Activated naive CD4-positive, alpha-beta T cell treated with anti-CD3 and anti-CD28 coated beads for 36 hours (primary cell): Measurements from ENCODE around the gene STAT3. TPM values are rescaled to one million over a fixed set of nuclear protein-coding genes. Genes with fewer than 3 reads are reported as not detected.
"Not testable (repeated sequence)": the region's sequence is repeated elsewhere in the genome, so short reads cannot be mapped to it uniquely, and the experiment has no call there.

Experiments used
- CTCF ChIA-PET: fragments of 350-600 bp; sonication (Branson Sonifier 250); formaldehyde crosslinking; loops from one replicate; lab custom pipeline; 2021; ENCODE audit warnings: antibody characterized with exemption; lab: Charles Lee
- DNase-seq: peaks from one replicate; pipeline ENCODE4 v3.0.0-alpha.2; 2020
- H3K27ac Mint-ChIP-seq: one replicate; pipeline ENCODE4 v1.8.0; 2021; ENCODE audit warnings: mild to moderate bottlenecking, mixed read lengths
- H3K27me3 Mint-ChIP-seq: one replicate; pipeline ENCODE4 v1.8.0; 2021; ENCODE audit warnings: low read depth, mixed read lengths
- H3K36me3 Mint-ChIP-seq: one replicate; pipeline ENCODE4 v1.8.0; 2021; ENCODE audit warnings: low read depth, mixed read lengths
- H3K4me1 Mint-ChIP-seq: one replicate; pipeline ENCODE4 v1.8.0; 2021; ENCODE audit warnings: low read depth, mixed read lengths
- H3K4me3 Mint-ChIP-seq: one replicate; pipeline ENCODE4 v1.8.0; 2021; ENCODE audit warnings: mild to moderate bottlenecking, moderate library complexity, mixed read lengths
- H3K9me3 Mint-ChIP-seq: one replicate; pipeline ENCODE4 v1.8.0; 2021; ENCODE audit warnings: mixed read lengths
- intact Hi-C: fragments of 100-400 bp; cut with micrococcal nuclease; formaldehyde crosslinking; loops from one replicate; pipeline ENCODE4 v1.15.1; 2023
- total RNA-seq, 2 experiments: library from RNA; stranded (reverse); gene quantifications; one replicate each; pipeline ENCODE4 v1.2.3, GENCODE V29; 2021

The STAT3 gene
- total RNA-seq, 2 experiments from 2014 or later = 404 to 408 TPM

DNA sequence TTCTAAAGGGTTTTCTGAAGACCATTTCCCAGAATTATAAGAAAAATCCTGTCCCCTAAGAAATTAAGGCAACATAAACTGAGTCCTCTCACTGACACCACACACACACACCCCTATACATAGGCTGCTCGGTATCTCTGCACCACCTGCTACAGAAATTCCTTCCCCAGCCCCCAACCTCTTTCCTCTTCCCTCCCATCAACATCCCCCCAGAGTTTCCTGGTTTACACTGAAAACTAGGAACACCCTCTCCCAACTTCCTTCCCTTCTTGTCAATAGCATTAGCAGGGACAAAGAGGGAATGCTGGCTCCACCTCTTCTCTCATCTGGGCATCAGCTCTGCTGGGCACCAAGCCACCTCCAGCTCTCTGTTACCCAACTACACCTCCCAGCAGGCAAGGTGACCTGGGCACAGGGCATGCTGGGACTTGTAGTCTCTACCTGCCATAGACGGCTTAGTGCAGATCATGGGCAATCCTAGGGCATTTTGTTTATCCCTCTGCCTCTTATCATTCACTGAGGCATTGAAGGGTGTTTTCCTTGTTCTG lies 19.1 kb upstream of the STAT3 start:
- Mint-ChIP-seq H3K4me3 (no peak overlapping the region), H3K36me3 (no peaks in the 10 kb centered on the region), H3K4me1 (peaks cover 16% of the 10 kb centered on the region), H3K27ac (no peak overlapping the region), H3K9me3 (no peaks in the 10 kb centered on the region), H3K27me3 (no peaks in the 10 kb centered on the region)
- intact Hi-C loops = loop anchor here (2.0 kb wide), 1 partner anchor 341 kb away; no protein-coding TSS in a partner anchor
- peak; percentile 75 for DNase-seq
- CTCF ChIA-PET = interaction anchor here (0.9 to 10.4 kb wide), 13 partner anchors 8 to 294 kb away, joined by 3 to 442 read pairs (median 6); partner anchors contain the start of genes CAVIN1 and STAT3

DNA sequence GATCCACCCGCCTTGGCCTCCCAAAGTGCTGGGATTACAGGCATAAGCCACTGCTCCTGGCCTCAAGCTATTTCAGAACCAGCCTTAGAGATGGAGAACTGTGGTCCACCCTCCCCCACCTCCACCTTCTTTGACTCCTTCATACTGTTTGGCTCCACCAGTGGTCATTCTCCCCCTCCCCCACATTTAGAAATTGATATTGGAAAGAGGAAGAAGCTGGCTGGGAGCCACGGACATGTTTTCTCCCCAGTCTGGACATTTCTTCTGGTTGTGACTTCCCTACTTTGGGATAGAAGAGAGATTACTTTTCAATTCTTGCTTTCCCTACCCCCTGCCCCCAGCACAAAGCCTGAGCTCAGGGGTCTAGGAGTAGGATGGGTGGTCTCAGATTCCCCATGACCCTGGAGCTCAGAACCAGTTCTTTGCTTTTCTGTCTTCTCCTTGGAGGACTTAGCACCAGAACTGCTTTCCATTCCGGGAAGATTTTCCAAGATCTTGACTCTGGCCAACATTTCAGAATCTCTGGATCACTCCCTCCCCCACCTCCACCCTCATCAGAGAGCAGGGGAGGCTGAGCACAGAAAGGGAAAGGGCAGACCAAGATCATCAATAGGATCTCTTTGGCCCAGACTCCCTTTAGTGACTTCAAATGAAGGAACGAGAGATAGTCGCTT lies 18.5 kb upstream of the STAT3 start:
- Mint-ChIP-seq H3K4me1 (peaks cover 19% of the 10 kb centered on the region), H3K4me3 (no peak overlapping the region), H3K36me3 (no peaks in the 10 kb centered on the region), H3K27me3 (no peaks in the 10 kb centered on the region), H3K27ac (no peak overlapping the region), H3K9me3 (no peaks in the 10 kb centered on the region)
- CTCF ChIA-PET = interaction anchor here (0.5 to 10.4 kb wide), 24 partner anchors 8 to 439 kb away, joined by 3 to 442 read pairs (median 4); partner anchors contain the start of genes CAVIN1 and STAT3
- intact Hi-C loops = loop anchor here (1.0 to 2.0 kb wide), 3 partner anchors 223 to 382 kb away; no protein-coding TSS in a partner anchor
- DNase-seq = no peak

DNA sequence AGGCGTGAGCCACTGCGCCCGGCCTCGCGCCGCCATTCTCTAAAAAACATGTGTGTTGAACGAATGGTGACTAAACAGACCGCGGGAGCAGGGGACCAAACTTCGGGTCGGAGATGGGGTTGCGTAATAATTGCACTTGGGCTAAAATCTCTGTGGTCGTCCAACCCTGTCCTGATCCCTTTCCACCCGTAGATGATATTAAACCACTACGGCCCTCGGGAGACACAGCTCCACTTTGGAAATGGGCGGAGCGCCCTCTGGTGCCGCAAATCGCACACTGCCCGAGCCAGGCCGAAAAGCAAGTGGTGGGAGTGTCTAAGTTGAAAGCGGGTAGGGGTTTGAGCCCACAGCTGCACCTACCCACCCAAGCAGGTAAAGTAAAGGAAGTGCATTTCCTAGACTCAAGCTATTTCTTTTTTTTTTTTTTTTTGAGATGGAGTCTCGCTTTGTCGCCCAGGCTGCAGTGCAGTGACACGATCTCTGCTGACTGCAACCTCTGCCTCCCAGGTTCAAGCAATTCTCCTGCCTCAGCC lies 17.8 kb upstream of the STAT3 start:
- CTCF ChIA-PET = interaction anchor here (0.5 to 10.4 kb wide), 26 partner anchors 9 to 438 kb away, joined by 3 to 442 read pairs (median 4); partner anchors contain the start of genes CAVIN1 and STAT3
- H3K9me3 Mint-ChIP-seq = no peaks in the 10 kb centered on the region
- intact Hi-C loops = loop anchor here (1.0 to 2.0 kb wide), 3 partner anchors 223 to 382 kb away; no protein-coding TSS in a partner anchor
- peaks cover 22% of the 10 kb centered on the region for H3K4me1 Mint-ChIP-seq
- no peak overlapping the region for H3K4me3 Mint-ChIP-seq
- no peaks in the 10 kb centered on the region for H3K36me3 Mint-ChIP-seq
- peak; percentile 90 for DNase-seq
- H3K27me3 Mint-ChIP-seq = no peaks in the 10 kb centered on the region
- no peak overlapping the region for H3K27ac Mint-ChIP-seq

DNA sequence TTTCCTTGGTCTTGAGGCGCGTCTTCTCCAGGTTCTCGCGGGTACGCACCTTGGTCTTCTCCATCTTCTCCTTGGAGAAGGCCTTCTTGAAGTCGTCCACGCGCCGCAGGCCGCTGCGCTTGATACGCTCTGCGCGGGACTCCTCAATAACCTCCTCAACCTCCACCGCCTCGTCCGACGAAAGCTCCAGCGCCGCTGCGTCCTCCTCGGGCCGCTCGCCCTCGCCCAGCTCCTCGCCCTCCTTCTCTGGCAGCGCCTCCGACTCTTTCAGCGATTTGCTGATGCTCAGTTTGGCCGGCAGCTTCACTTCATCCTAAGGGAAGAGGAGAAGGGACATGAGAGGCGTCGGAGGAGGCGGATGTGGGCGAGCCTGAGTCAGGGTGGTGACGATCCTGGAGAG lies 16.8 kb upstream of the STAT3 start:
- intact Hi-C loops = no loop called here
- H3K4me1 Mint-ChIP-seq = peaks cover 32% of the 10 kb centered on the region

DNA sequence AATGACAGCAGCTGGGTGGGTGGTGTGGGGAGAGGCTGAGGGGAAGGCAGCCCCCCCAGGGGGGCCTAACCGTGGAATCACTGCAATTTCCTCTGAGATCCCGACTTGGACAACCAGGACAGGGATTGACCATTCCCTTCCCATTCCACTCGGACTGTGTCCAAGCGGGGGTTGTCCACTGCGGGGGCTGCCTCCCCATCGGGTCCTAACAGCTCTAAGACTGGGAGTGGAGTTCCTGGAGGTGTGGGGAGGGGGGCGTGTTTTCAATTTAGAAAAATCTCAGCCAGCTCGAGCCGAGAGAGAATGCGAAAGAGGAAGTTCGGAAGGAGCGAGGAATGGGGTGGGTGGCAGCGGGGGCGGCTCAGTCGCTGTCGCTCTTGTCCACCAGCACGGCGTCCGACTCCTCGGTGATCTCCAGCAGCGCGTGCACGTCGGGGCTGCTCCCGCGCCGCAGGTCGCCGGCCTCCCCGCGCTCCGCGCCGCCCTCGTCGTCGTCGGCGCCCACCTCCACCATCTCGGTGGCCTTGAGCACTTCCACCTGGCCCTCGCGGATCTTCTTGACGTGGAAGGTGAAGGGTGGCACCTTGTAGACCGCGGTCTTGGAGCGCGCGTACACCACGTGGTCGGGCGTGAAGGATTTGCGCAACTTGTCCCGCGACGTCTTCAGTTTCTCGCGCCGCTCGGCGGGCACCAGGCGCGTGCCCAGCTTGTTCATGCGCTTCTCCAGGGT lies 16.2 kb upstream of the STAT3 start:
- Mint-ChIP-seq H3K27me3 (no peaks in the 10 kb centered on the region), H3K36me3 (no peaks in the 10 kb centered on the region), H3K4me1 (peaks cover 35% of the 10 kb centered on the region), H3K27ac (no peak overlapping the region), H3K4me3 (no peak overlapping the region), H3K9me3 (no peaks in the 10 kb centered on the region)
- CTCF ChIA-PET = interaction anchor here (0.6 to 10.4 kb wide), 8 partner anchors 10 to 284 kb away, joined by 3 to 442 read pairs (median 15); partner anchors contain the start of gene STAT3
- DNase-seq = no peak
- intact Hi-C loops = no loop called here

More for the DNA sequence above, 16.8 kb upstream of the STAT3 start:
- DNase-seq = no peak
- H3K4me3 Mint-ChIP-seq = no peak overlapping the region
- H3K9me3 Mint-ChIP-seq = no peaks in the 10 kb centered on the region
- no peak overlapping the region for H3K27ac Mint-ChIP-seq
- H3K27me3 Mint-ChIP-seq = no peaks in the 10 kb centered on the region
- H3K36me3 Mint-ChIP-seq = no peaks in the 10 kb centered on the region
- CTCF ChIA-PET = interaction anchor here (0.6 to 10.4 kb wide), 11 partner anchors 10 to 255 kb away, joined by 3 to 442 read pairs (median 6); partner anchors contain the start of gene STAT3

DNA sequence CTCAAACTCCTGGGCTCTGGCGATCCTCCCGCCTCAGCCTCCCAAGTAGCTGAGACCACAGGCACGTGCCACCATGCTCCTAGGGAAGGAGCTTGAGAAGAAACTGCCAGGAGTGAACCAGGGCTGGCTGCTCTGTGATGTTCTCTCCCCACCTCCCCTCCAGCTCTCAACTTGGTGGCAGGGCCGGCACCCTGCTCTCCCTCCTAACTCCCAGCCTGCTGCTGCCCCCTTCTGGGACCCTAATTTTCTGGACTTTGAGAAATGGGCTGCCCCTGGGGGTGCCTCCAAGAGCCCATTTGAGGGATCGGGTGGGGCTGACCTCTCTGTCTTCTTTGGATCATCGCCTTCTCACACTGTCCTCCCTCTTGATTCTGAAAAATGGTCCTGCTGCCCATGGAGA lies 14.9 kb upstream of the STAT3 start:
- no peaks in the 10 kb centered on the region for H3K9me3 Mint-ChIP-seq
- no peak overlapping the region for H3K4me3 Mint-ChIP-seq
- intact Hi-C loops = loop anchor here (1.0 kb wide), 5 partner anchors 81 to 285 kb away; no protein-coding TSS in a partner anchor
- CTCF ChIA-PET = interaction anchor here (0.7 to 10.4 kb wide), 34 partner anchors 8 to 286 kb away, joined by 3 to 442 read pairs (median 4); partner anchors contain the start of gene STAT3
- DNase-seq = peak; percentile 87
- H3K36me3 Mint-ChIP-seq = no peaks in the 10 kb centered on the region
- H3K27ac Mint-ChIP-seq = peak overlapping the region; percentile 53
- no peaks in the 10 kb centered on the region for H3K27me3 Mint-ChIP-seq
- peaks cover 35% of the 10 kb centered on the region for H3K4me1 Mint-ChIP-seq

DNA sequence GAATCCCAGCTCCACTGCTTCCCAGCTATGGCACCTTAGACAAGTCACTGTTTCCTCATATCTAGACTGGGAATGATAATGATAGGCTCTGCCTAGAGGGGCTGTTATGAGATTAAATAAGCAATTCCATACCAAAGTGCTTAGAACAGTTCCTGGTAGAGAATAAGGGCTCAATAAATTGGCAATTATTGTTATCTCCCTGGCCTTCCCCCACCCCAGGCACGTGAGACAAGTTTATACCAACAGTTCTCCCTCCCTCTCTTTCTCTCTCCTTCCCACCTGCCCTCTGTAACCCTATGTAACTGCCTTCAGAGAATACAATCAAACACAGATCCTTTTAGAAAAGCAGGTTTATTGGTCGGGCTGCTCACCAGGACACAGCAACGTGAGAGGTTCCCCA lies 13.9 kb upstream of the STAT3 start:
- no peaks in the 10 kb centered on the region for H3K27me3 Mint-ChIP-seq
- H3K27ac Mint-ChIP-seq = no peak overlapping the region
- H3K9me3 Mint-ChIP-seq = no peaks in the 10 kb centered on the region
- no peak overlapping the region for H3K4me3 Mint-ChIP-seq
- no peak for DNase-seq
- no peaks in the 10 kb centered on the region for H3K36me3 Mint-ChIP-seq
- intact Hi-C loops = no loop called here
- CTCF ChIA-PET = interaction anchor here (0.6 to 10.4 kb wide), 13 partner anchors 8 to 271 kb away, joined by 3 to 442 read pairs (median 8); partner anchors contain the start of gene STAT3
- peaks cover 31% of the 10 kb centered on the region for H3K4me1 Mint-ChIP-seq

DNA sequence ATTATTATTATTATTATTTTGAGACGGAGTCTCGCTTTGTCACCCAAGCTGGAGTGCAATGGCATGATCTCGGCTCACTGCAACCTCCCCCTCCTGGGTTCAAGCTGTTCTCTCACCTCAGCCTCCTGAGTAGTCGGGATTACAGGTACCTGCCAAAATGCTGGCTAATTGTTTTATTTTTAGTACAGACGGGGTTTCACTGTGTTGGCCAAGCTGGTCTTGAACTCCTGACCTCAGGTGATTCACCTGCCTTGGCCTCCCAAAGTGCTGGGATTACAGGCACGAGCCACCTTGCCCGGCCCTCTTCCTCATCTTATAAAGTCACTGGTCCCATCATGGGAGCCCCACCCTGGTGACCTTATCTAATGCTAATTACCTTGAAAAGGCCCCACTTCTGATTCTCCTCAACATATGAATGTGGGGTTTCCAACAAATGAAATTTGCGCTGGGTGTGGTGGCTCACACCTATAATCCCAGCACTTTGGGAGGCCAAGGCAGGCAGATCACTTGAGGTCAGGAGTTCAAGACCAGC lies 12.7 kb upstream of the STAT3 start:
- intact Hi-C loops, H3K36me3 Mint-ChIP-seq, H3K27ac Mint-ChIP-seq, DNase-seq, H3K9me3 Mint-ChIP-seq, H3K4me3 Mint-ChIP-seq, H3K27me3 Mint-ChIP-seq: not testable (repeated sequence)
- CTCF ChIA-PET = interaction anchor here (1.0 to 10.4 kb wide), 3 partner anchors 11 to 82 kb away, joined by 4 to 442 read pairs (median 59); partner anchors contain the start of gene STAT3
- H3K4me1 Mint-ChIP-seq = peaks cover 30% of the 10 kb centered on the region

DNA sequence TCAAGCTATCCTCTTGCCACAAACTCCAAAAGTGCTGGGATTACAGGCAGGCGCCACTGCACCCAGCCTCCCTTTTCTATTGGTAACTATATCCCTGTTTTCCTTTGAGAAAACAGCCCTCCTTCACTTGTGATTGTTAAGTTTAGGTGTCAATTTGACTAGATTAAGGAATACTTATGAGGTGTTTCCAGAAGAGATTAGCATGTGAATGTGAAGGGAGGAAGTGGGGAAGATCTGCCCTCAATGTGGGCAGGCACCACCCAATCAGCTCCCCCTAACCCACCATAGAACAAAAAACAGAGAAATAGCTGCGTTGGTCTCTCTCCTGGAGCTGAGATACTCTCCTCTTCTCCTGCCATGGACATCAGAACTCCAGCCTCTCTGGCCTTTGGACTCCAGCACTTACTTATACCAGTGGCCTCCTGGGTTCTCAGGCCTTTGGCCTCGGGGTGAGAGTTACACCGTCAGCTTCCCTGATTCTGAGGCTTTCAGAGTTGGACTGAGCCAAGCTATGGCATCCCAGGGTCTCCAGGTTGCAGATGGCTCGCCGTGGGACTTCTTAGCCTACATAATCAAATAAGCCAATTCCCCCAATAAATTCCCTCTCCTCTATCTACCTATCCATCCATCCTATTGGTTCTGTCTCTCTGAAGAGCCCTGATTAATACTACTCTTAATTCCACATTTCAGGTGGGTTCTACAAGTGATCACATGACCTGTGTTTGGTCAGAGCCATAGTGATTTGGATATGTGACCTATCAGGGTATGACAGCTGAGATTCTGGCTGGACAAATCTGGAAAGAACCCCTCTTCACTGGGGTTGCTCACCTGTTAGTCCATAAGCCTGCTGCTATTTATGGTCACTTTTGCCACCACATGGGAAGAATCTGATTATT lies 12.0 kb upstream of the STAT3 start:
- Mint-ChIP-seq H3K27me3 (no peaks in the 10 kb centered on the region), H3K36me3 (no peaks in the 10 kb centered on the region), H3K27ac (no peak overlapping the region), H3K9me3 (no peaks in the 10 kb centered on the region), H3K4me1 (peaks cover 29% of the 10 kb centered on the region), H3K4me3 (no peak overlapping the region)
- CTCF ChIA-PET = interaction anchor here (0.6 to 10.4 kb wide), 6 partner anchors 8 to 237 kb away, joined by 3 to 442 read pairs (median 6); partner anchors contain the start of gene STAT3
- intact Hi-C loops = no loop called here
- DNase-seq = no peak

DNA sequence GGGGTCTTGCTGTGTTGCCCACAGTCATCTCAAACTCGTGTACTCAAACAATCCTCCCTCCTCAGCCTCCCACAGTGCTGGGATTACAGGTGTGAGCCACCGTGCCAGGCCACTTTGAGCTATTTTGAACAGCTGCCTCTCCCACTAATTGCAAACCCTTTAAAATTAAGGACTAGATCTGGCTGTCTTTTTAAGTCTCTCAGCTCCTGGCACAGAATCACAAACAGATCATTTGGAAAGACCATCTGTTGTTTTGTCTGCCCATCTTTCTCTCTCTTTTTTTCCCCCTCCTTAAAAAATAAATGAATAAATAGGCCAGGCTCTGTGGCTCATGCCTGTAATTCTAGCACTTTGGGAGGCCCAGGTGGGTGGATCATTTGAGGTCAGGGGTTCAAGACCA lies 10.9 kb upstream of the STAT3 start:
- peaks cover 2% of the 10 kb centered on the region for H3K36me3 Mint-ChIP-seq
- no peaks in the 10 kb centered on the region for H3K9me3 Mint-ChIP-seq
- no peak overlapping the region for H3K27ac Mint-ChIP-seq
- DNase-seq = no peak
- peaks cover 31% of the 10 kb centered on the region for H3K4me1 Mint-ChIP-seq
- no peaks in the 10 kb centered on the region for H3K27me3 Mint-ChIP-seq
- CTCF ChIA-PET = interaction anchor here (2.1 to 10.4 kb wide), 4 partner anchors 10 to 220 kb away, joined by 5 to 442 read pairs (median 11); partner anchors contain the start of gene STAT3
- intact Hi-C loops = no loop called here
- H3K4me3 Mint-ChIP-seq = no peak overlapping the region
